H1 (cell line): ENCODE results near the gene PNMA1. TPM values are rescaled to one million over a fixed set of nuclear protein-coding genes. Genes with fewer than 3 reads are reported as not detected.

Source experiments
- CTCF ChIA-PET: fragments of 300-600 bp; sonication (Branson Sonifier 250); formaldehyde crosslinking; loops from one replicate; lab custom pipeline; 2021; ENCODE audit not compliant: partially characterized antibody; lab: Charles Lee
- POLR2A ChIA-PET: fragments of 300-600 bp; sonication (Branson Sonifier 250); formaldehyde crosslinking; loops from one replicate; lab custom pipeline; 2021; ENCODE audit warnings: inconsistent platforms; ENCODE audit not compliant: partially characterized antibody; lab: Charles Lee
- DNase-seq, 2 experiments: peaks; one replicate each; pipeline versions ENCODE4 v3.0.0 to v3.0.0-alpha.2; 2010 to 2022; ENCODE audit warnings: low spot score in 2 of 2, low read depth in 1 of 2, mixed read lengths in 1 of 2
- FAIRE-seq: peaks from 2 replicates; lab custom pipeline; 2011; peaks lifted over from hg19 to GRCh38; lab: Jason Lieb, UNC
- H2AFZ ChIP-seq: 2 replicates; pipeline ENCODE4 v1.8.1; 2012; ENCODE audit warnings: low read length, inconsistent platforms
- H2AK5ac ChIP-seq: 2 replicates; pipeline ENCODE4 v1.6.1; 2013; ENCODE audit warnings: low read depth, low read length
- H2BK120ac ChIP-seq: replicated peaks from 2 replicates; pipeline ENCODE3; 2013; ENCODE audit warnings: low read depth, low read length, inconsistent platforms
- H2BK12ac ChIP-seq: 2 replicates; pipeline ENCODE4 v1.6.1; 2013; ENCODE audit warnings: low read depth, low read length
- H2BK15ac ChIP-seq: 2 replicates; pipeline ENCODE4 v1.6.1; 2013; ENCODE audit warnings: low read length
- H2BK20ac ChIP-seq: 2 replicates; pipeline ENCODE4 v1.6.1; 2013; ENCODE audit warnings: low read length
- H2BK5ac ChIP-seq: 2 replicates; pipeline ENCODE4 v1.6.1; 2013; ENCODE audit warnings: low read depth, low read length
- H3K14ac ChIP-seq: 2 replicates; pipeline ENCODE4 v1.6.1; 2013; ENCODE audit warnings: inconsistent platforms; ENCODE audit not compliant: insufficient read length
- H3K18ac ChIP-seq: 2 replicates; pipeline ENCODE4 v1.6.1; 2013; ENCODE audit warnings: low read length; ENCODE audit errors: extremely low read depth
- H3K23ac ChIP-seq: 2 replicates; pipeline ENCODE4 v1.6.1; 2013; ENCODE audit warnings: inconsistent platforms; ENCODE audit not compliant: insufficient read length
- H3K23me2 ChIP-seq: 2 replicates; pipeline ENCODE4 v1.6.1; 2013; ENCODE audit warnings: low read depth, low read length
- H3K27ac ChIP-seq: 2 replicates; pipeline ENCODE4 v1.6.1; 2011; ENCODE audit warnings: low read depth, low read length, inconsistent platforms
- H3K27me3 ChIP-seq, 4 experiments: replicated peaks in 1 of 4; 1 replicate in 1 of 4; 2 replicates in 3 of 4; pipeline versions ENCODE4 v1.6.1 to v1.8.1; 2011 to 2013; ENCODE audit warnings: low read length in 3 of 4, mild to moderate bottlenecking in 3 of 4, inconsistent platforms in 2 of 4, mixed read lengths in 2 of 4, moderate library complexity in 1 of 4; ENCODE audit not compliant: control insufficient read depth in 3 of 4, insufficient read depth in 3 of 4; ENCODE audit errors: extremely low read depth in 1 of 4
- H3K36me3 ChIP-seq, 4 experiments: 2 replicates each; pipeline versions ENCODE4 v1.6.1 to v1.8.1; 2011 to 2013; ENCODE audit warnings: mild to moderate bottlenecking in 4 of 4, low read length in 3 of 4, moderate library complexity in 2 of 4, control low read depth in 1 of 4, inconsistent platforms in 1 of 4; ENCODE audit not compliant: insufficient read depth in 4 of 4, control insufficient read depth in 2 of 4
- H3K4ac ChIP-seq: replicated peaks from 2 replicates; pipeline ENCODE3; 2013; ENCODE audit warnings: low read length, low read depth, mixed read lengths, inconsistent platforms; ENCODE audit not compliant: insufficient read length
- H3K4me1 ChIP-seq, 4 experiments: replicated peaks in 1 of 4; 1 replicate in 1 of 4; 2 replicates in 3 of 4; pipeline versions ENCODE4 v1.6.1 to v1.8.1; 2011 to 2013; ENCODE audit warnings: low read length in 3 of 4, inconsistent platforms in 2 of 4, mixed read lengths in 1 of 4; ENCODE audit not compliant: insufficient read depth in 4 of 4, control insufficient read depth in 3 of 4
- H3K4me2 ChIP-seq, 2 experiments: 2 replicates each; pipeline versions ENCODE4 v1.6.1 to v1.8.1; 2011 to 2013; ENCODE audit warnings: low read depth in 2 of 2, low read length in 2 of 2, control low read depth in 1 of 2, inconsistent platforms in 1 of 2, mild to moderate bottlenecking in 1 of 2; ENCODE audit not compliant: insufficient read depth in 1 of 2
- H3K4me3 ChIP-seq, 4 experiments: fragments of 200-600, 300-600 bp in 1 of 4; sonication (generic), shearing (Covaris generic), sonication (Bioruptor Twin) in 1 of 4; 2 replicates each; pipeline versions ENCODE4 v1.5.1 to v1.8.1; 2011 to 2016; ENCODE audit warnings: low read length in 4 of 4, low read depth in 3 of 4, control low read depth in 2 of 4, inconsistent platforms in 2 of 4, mild to moderate bottlenecking in 2 of 4, mixed read lengths in 1 of 4, moderate library complexity in 1 of 4; ENCODE audit not compliant: insufficient read depth in 2 of 4; ENCODE audit errors: extremely low read depth in 1 of 4
- H3K56ac ChIP-seq: replicated peaks from 2 replicates; pipeline ENCODE3; 2013; ENCODE audit warnings: low read depth, mild to moderate bottlenecking, mixed read lengths, low read length, inconsistent platforms; ENCODE audit not compliant: insufficient read length
- H3K79me1 ChIP-seq: 2 replicates; pipeline ENCODE4 v1.6.1; 2013; ENCODE audit warnings: low read depth, low read length, control low read depth
- H3K79me2 ChIP-seq, 2 experiments: 2 replicates each; pipeline versions ENCODE4 v1.6.1 to v1.8.1; 2012 to 2013; ENCODE audit warnings: low read length in 2 of 2, mild to moderate bottlenecking in 2 of 2, inconsistent platforms in 1 of 2; ENCODE audit not compliant: insufficient read depth in 2 of 2, control insufficient read depth in 1 of 2
- H3K9ac ChIP-seq, 4 experiments: replicated peaks in 1 of 4; 1 replicate in 1 of 4; 2 replicates in 3 of 4; pipeline versions ENCODE4 v1.6.1 to v1.8.1; 2011 to 2013; ENCODE audit warnings: low read depth in 3 of 4, low read length in 3 of 4, control low read depth in 2 of 4, mild to moderate bottlenecking in 2 of 4, moderate library complexity in 2 of 4, inconsistent platforms in 1 of 4; ENCODE audit errors: extremely low read depth in 1 of 4
- H3K9me3 ChIP-seq, 2 experiments: 2 replicates each; pipeline versions ENCODE4 v1.6.1 to v1.8.1; 2012 to 2013; ENCODE audit warnings: mild to moderate bottlenecking in 2 of 2, moderate library complexity in 2 of 2, control low read depth in 1 of 2, inconsistent platforms in 1 of 2, low read depth in 1 of 2, low read length in 1 of 2, mixed read lengths in 1 of 2; ENCODE audit not compliant: insufficient read depth in 2 of 2
- H4K20me1 ChIP-seq, 2 experiments: replicated peaks in 1 of 2; 2 replicates each; pipeline versions ENCODE3 to v1.8.1; 2011 to 2013; ENCODE audit warnings: inconsistent platforms in 2 of 2, low read length in 2 of 2, mild to moderate bottlenecking in 1 of 2; ENCODE audit not compliant: insufficient read depth in 2 of 2, control insufficient read depth in 1 of 2
- H4K5ac ChIP-seq: 2 replicates; pipeline ENCODE4 v1.6.1; 2013; ENCODE audit warnings: low read length, low read depth, mixed read lengths, inconsistent platforms; ENCODE audit not compliant: insufficient read length
- H4K8ac ChIP-seq: 2 replicates; pipeline ENCODE4 v1.8.0; 2013; ENCODE audit warnings: mild to moderate bottlenecking, moderate library complexity, low read length, inconsistent platforms; ENCODE audit not compliant: insufficient read depth; ENCODE audit errors: extremely low read depth
- H4K91ac ChIP-seq: replicated peaks from 2 replicates; pipeline ENCODE3; 2013; ENCODE audit warnings: low read length, mixed read lengths, inconsistent platforms; ENCODE audit not compliant: insufficient read length
- NRF1 ChIP-seq: IDR thresholded peaks from 2 replicates; pipeline ENCODE4 v1.6.1; 2011; ENCODE audit warnings: mild to moderate bottlenecking, low read depth, low read length, improper control_type of control experiment
- WGBS, 2 experiments: shearing (Covaris generic) in 1 of 2; methylation state at CpG; one replicate each; pipeline versions ENCODE4 v1.1.6 to v1.1.7; 2013 to 2015; ENCODE audit warnings: low lambda C conversion rate in 2 of 2, mixed read lengths in 2 of 2, inconsistent platforms in 1 of 2, low coverage in 1 of 2, missing lambda C conversion rate in 1 of 2; ENCODE audit not compliant: insufficient replicate concordance in 2 of 2, insufficient coverage in 1 of 2, insufficient read length in 1 of 2; ENCODE audit errors: extremely low coverage in 1 of 2, missing lambda C conversion rate in 1 of 2; 5-methylcytosine and 5-hydroxymethylcytosine counted together
- polyA plus RNA-seq, 7 experiments: library from polyadenylated mRNA; depleted of rRNA in 3 of 7; stranded (reverse) in 5 of 7; unstranded in 2 of 7; fragments of >200 nt in 5 of 7; fragments of 200-250 nt in 2 of 7; gene quantifications; 1 replicate in 5 of 7; 2 replicates in 1 of 7; 4 replicates in 1 of 7; pipeline versions ENCODE4 v1.2.1 to v1.2.3, GENCODE V29; 2011 to 2013; ENCODE audit warnings: missing spikeins in 2 of 7, mixed read lengths in 2 of 7
- total RNA-seq: library from RNA; stranded (reverse); fragmentation: NEBNext Ultra II Directional; extraction: Animal tissue kit (Norgen Biotek cat#: 25700); gene quantifications from 2 replicates; pipeline ENCODE4 v1.2.1, GENCODE V29; 2021

PNMA1 gene
- total and polyA plus RNA-seq, 2 of the 8 experiments (the other 6 are each of a cell fraction or from before 2014, with no cell fraction given), result 15.8 to 52.7 TPM

DNA sequence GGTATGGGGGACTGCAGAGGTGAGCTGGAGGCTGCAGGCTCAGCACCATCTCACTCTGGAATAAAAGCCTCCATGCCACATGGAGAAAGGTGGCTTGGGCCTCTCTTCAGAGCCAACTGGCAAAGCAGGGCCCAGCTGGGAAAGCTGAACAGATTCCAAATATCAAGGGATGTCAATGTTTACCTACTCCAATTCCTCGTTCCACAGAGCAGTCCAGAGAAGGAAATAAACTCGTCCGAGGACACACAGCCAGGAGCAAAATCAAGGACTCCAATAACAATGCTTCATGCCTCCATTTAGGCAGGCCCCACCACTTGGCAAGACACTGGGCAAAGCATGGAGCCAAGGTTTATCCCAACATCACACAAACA is 36.3 kb upstream of the PNMA1 start:
- Histone ChIP-seq H3K27ac (no peak overlapping the region), H3K23ac (no peak overlapping the region), H3K4me2 (no peak overlapping the region), H2BK15ac (no peak overlapping the region), H3K9me3 (no peaks in the 10 kb centered on the region), H3K14ac (no peak overlapping the region), H2BK20ac (no peak overlapping the region), H3K4ac (no peak overlapping the region), H3K36me3 (no peaks in the 10 kb centered on the region), H3K4me1 (peaks cover 13 to 30% (median 18%) of the 10 kb centered on the region in 4 experiments), H4K5ac (no peak overlapping the region), H2BK5ac (no peak overlapping the region), H3K18ac (no peak overlapping the region), H4K91ac (no peak overlapping the region), H2AFZ (no peak overlapping the region), H3K4me3 (no peak overlapping the region), H3K9ac (no peak overlapping the region), H3K23me2 (no peaks in the 10 kb centered on the region), H3K79me1 (peaks cover 17% of the 10 kb centered on the region), H4K20me1 (peaks cover 10 to 14% of the 10 kb centered on the region in 2 experiments), H4K8ac (no peak overlapping the region), H2BK120ac (no peak overlapping the region), H2BK12ac (no peak overlapping the region), H2AK5ac (no peak overlapping the region; the same call in 1 of the 2 replicates), H3K79me2 (peaks cover 0 to 56% of the 10 kb centered on the region in 2 experiments; a peak in 3 of 4 replicates), H3K56ac (no peak overlapping the region), H3K27me3 (no peaks in the 10 kb centered on the region)
- FAIRE-seq, result no peak
- CTCF ChIA-PET, result interaction anchor here (1.3 to 12.5 kb wide), 5 partner anchors 8 to 76 kb away, joined by 4 to 198 read pairs (median 20); a partner anchor contains a TSS
- DNase-seq, result no peak
- POLR2A ChIA-PET, result interaction anchor here (1.1 kb wide), 1 partner anchor 9 kb away, joined by 5 read pairs; a partner anchor contains a TSS
- 100% methylated on average over 3 of the region's 3 CpGs; no CpG with 5 or more reads in 1 of the 2 experiments for WGBS, 2 experiments
- TF ChIP-seq NRF1, result no peak
